NOMO-1 treated with dmso at 0.1 percent for 144 hours (cell line): ENCODE results near the gene PRR15L.
A peak's percentile ranks its signal among the peaks of the same experiment; 100 is the strongest.
"Not testable (repeated sequence)": the region's sequence is repeated elsewhere in the genome, so short reads cannot be mapped to it uniquely, and the experiment has no call there.

Experiments used
- DNase-seq: peaks from one replicate; lab custom pipeline; 2025; ENCODE audit not compliant: unreplicated experiment; lab: John Stamatoyannopoulos, UW

PRR15L gene

GRCh38 chr17:47941246-47942095 lies 16.2 kb downstream of the PRR15L start, which contains the start of gene PNPO:
TSS of gene PNPO (plus strand) at chr17:47941571. CDS start at chr17:47941676, 105 bp downstream.
- peak; percentile 98 for DNase-seq

GRCh38 chr17:47937941-47938340 lies 19.7 kb downstream of the PRR15L start:
- no peak for DNase-seq

- no peak for DNase-seq
Observed at GRCh38 chr17:47935961-47936360, 21.7 kb downstream of the PRR15L start.

GRCh38 chr17:47935468-47935867 lies 22.2 kb downstream of the PRR15L start:
- DNase-seq, result not testable (repeated sequence)

- DNase-seq, result no peak
Observed at GRCh38 chr17:47934856-47935255, 22.8 kb downstream of the PRR15L start.

GRCh38 chr17:47931848-47932247 lies 25.8 kb downstream of the PRR15L start:
- no peak for DNase-seq

GRCh38 chr17:47929218-47930000 lies 28.3 kb downstream of the PRR15L start:
- DNase-seq, result no peak

- no peak for DNase-seq
Observed at GRCh38 chr17:47928415-47928814, 29.3 kb downstream of the PRR15L start.

- DNase-seq, result no peak
Observed at GRCh38 chr17:47927821-47928400, 29.8 kb downstream of the PRR15L start.

- DNase-seq, result no peak
Observed at GRCh38 chr17:47925678-47925988, 32.0 kb downstream of the PRR15L start.

- no peak for DNase-seq
Observed at GRCh38 chr17:47924785-47925677, 32.7 kb downstream of the PRR15L start.

GRCh38 chr17:47919889-47920288 lies 37.8 kb downstream of the PRR15L start:
- not testable (repeated sequence) for DNase-seq

GRCh38 chr17:47918991-47919390 lies 38.7 kb downstream of the PRR15L start:
- no peak for DNase-seq

- no peak for DNase-seq
Observed at GRCh38 chr17:47918006-47918405, 39.7 kb downstream of the PRR15L start.

GRCh38 chr17:47917581-47917980 lies 40.1 kb downstream of the PRR15L start:
- no peak for DNase-seq

GRCh38 chr17:47916489-47917208 lies 41.0 kb downstream of the PRR15L start:
- no peak for DNase-seq

- DNase-seq, result no peak
Observed at GRCh38 chr17:47915776-47916398, 41.8 kb downstream of the PRR15L start.

GRCh38 chr17:47914306-47914948 lies 43.3 kb downstream of the PRR15L start:
- no peak for DNase-seq

- DNase-seq, result no peak
Observed at GRCh38 chr17:47913050-47913449, 44.6 kb downstream of the PRR15L start.
